ENCODE measurements around the gene HELZ2. TPM values are rescaled to one million over a fixed set of nuclear protein-coding genes. Genes with fewer than 3 reads are reported as not detected.

The HELZ2 gene
- total and polyA plus RNA-seq, 5 experiments from 2014 or later, result 3.1 to 24.4 (median 4.6) TPM

- DNase-seq (no peak), ATAC-seq (no peak)
- Mint-ChIP-seq H3K9me3 (no peaks in the 10 kb centered on the region), H3K4me1 (peaks cover 9 to 32% (median 28%) of the 10 kb centered on the region in 4 donors), H3K27me3 (no peaks in the 10 kb centered on the region), H3K4me3 (peak overlapping the region in 3 of 10 donors; percentile 55 to 79 (median 58)), H3K36me3 (peaks cover 0 to 2% (median 0%) of the 10 kb centered on the region in 3 donors), H3K27ac (peak overlapping the region in 1 of 10 donors; percentile 36)
- POLR2A ChIA-PET, result interaction anchor here (0.5 to 5.5 kb wide), 9 partner anchors 13 to 142 kb away, joined by 3 to 37 read pairs (median 4); partner anchors contain the start of genes FNDC11, PTK6 and SRMS
Observed at GRCh38 chr20:63566395-63567135, 7.5 kb downstream of the HELZ2 start.

- no peak overlapping the region for H3K4me3 Mint-ChIP-seq
- no peaks in the 10 kb centered on the region for H3K9me3 Mint-ChIP-seq
- H3K27ac Mint-ChIP-seq, result no peak overlapping the region
- no peaks in the 10 kb centered on the region for H3K27me3 Mint-ChIP-seq
- peaks cover 0 to 4% (median 0%) of the 10 kb centered on the region in 3 donors for H3K36me3 Mint-ChIP-seq
- POLR2A ChIA-PET, result interaction anchor here (0.5 to 5.5 kb wide), 4 partner anchors 12 to 76 kb away, joined by 3 to 37 read pairs (median 3); partner anchors contain the start of genes FNDC11 and SRMS
- DNase-seq (no peak), ATAC-seq (no peak)
- peaks cover 9 to 32% (median 28%) of the 10 kb centered on the region in 4 donors for H3K4me1 Mint-ChIP-seq
Observed at GRCh38 chr20:63565699-63566335, 8.2 kb downstream of the HELZ2 start.

GRCh38 chr20:63565021-63565698 is 8.9 kb downstream of the HELZ2 start:
- DNase-seq (no peak), ATAC-seq (no peak)
- Mint-ChIP-seq H3K27ac (no peak overlapping the region), H3K9me3 (no peaks in the 10 kb centered on the region), H3K4me1 (peaks cover 10 to 32% (median 28%) of the 10 kb centered on the region in 4 donors), H3K4me3 (no peak overlapping the region), H3K36me3 (peaks cover 0 to 8% (median 3%) of the 10 kb centered on the region in 3 donors), H3K27me3 (no peaks in the 10 kb centered on the region)
- POLR2A ChIA-PET, result interaction anchor here (0.5 to 5.5 kb wide), 3 partner anchors 11 to 76 kb away, joined by 3 to 37 read pairs (median 3); partner anchors contain the start of gene FNDC11

GRCh38 chr20:63564036-63564810 is 9.8 kb downstream of the HELZ2 start:
- ATAC-seq, result no peak
- Mint-ChIP-seq H3K36me3 (peaks cover 0 to 8% (median 3%) of the 10 kb centered on the region in 3 donors), H3K4me3 (no peak overlapping the region), H3K27ac (no peak overlapping the region), H3K27me3 (no peaks in the 10 kb centered on the region), H3K9me3 (no peaks in the 10 kb centered on the region), H3K4me1 (peaks cover 10 to 23% (median 21%) of the 10 kb centered on the region in 4 donors)
- DNase-seq, result no peak
- POLR2A ChIA-PET, result interaction anchor here (5.5 kb wide), 1 partner anchor 10 kb away, joined by 37 read pairs; the partner anchor contains the start of gene FNDC11

GRCh38 chr20:63563225-63563935 is 10.7 kb downstream of the HELZ2 start:
- Mint-ChIP-seq H3K4me3 (no peak overlapping the region), H3K4me1 (peaks cover 7 to 16% (median 14%) of the 10 kb centered on the region in 4 donors), H3K27ac (no peak overlapping the region), H3K27me3 (no peaks in the 10 kb centered on the region), H3K36me3 (peaks cover 0 to 10% (median 5%) of the 10 kb centered on the region in 3 donors), H3K9me3 (no peaks in the 10 kb centered on the region)
- ATAC-seq, result no peak
- POLR2A ChIA-PET, result interaction anchor here (1.3 kb wide), 1 partner anchor 24 kb away, joined by 3 read pairs; no protein-coding TSS in a partner anchor
- no peak for DNase-seq

- H3K4me1 Mint-ChIP-seq, result peaks cover 2 to 9% (median 7%) of the 10 kb centered on the region in 4 donors
- no peaks in the 10 kb centered on the region for H3K27me3 Mint-ChIP-seq
- no peak for ATAC-seq
- no peak for DNase-seq
- no peaks in the 10 kb centered on the region for H3K9me3 Mint-ChIP-seq
- H3K27ac Mint-ChIP-seq, result no peak overlapping the region
- peaks cover 0 to 10% (median 5%) of the 10 kb centered on the region in 3 donors for H3K36me3 Mint-ChIP-seq
- POLR2A ChIA-PET, result interaction anchor here (1.3 kb wide), 1 partner anchor 23 kb away, joined by 3 read pairs; no protein-coding TSS in a partner anchor
- H3K4me3 Mint-ChIP-seq, result no peak overlapping the region
Observed at GRCh38 chr20:63562461-63563224, 11.4 kb downstream of the HELZ2 start.

GRCh38 chr20:63561624-63562396 is 12.2 kb downstream of the HELZ2 start:
- Mint-ChIP-seq H3K36me3 (peaks cover 0 to 10% (median 5%) of the 10 kb centered on the region in 3 donors), H3K4me3 (no peak overlapping the region), H3K27ac (no peak overlapping the region), H3K9me3 (no peaks in the 10 kb centered on the region), H3K27me3 (no peaks in the 10 kb centered on the region), H3K4me1 (peaks cover under 1 to 5% (median 2%) of the 10 kb centered on the region in 4 donors)
- ATAC-seq (no peak), DNase-seq (no peak)
- POLR2A ChIA-PET, result interaction anchor here (0.9 kb wide), 1 partner anchor 77 kb away, joined by 3 read pairs; no protein-coding TSS in a partner anchor

- no peaks in the 10 kb centered on the region for H3K27me3 Mint-ChIP-seq
- H3K27ac Mint-ChIP-seq, result no peak overlapping the region
- H3K4me1 Mint-ChIP-seq, result peaks cover 0 to 5% (median 1%) of the 10 kb centered on the region in 4 donors
- peaks cover 0 to 10% (median 5%) of the 10 kb centered on the region in 3 donors for H3K36me3 Mint-ChIP-seq
- POLR2A ChIA-PET, result interaction anchor here (0.9 kb wide), 1 partner anchor 77 kb away, joined by 3 read pairs; no protein-coding TSS in a partner anchor
- no peaks in the 10 kb centered on the region for H3K9me3 Mint-ChIP-seq
- DNase-seq, result no peak
- no peak for ATAC-seq
- no peak overlapping the region for H3K4me3 Mint-ChIP-seq
Observed at GRCh38 chr20:63560856-63561609, 13.0 kb downstream of the HELZ2 start.

- POLR2A ChIA-PET, result no interaction called here
- Mint-ChIP-seq H3K4me3 (no peak overlapping the region), H3K27ac (no peak overlapping the region), H3K27me3 (no peaks in the 10 kb centered on the region), H3K4me1 (peaks cover 0 to 5% (median 1%) of the 10 kb centered on the region in 4 donors), H3K36me3 (peaks cover 0 to 10% (median 5%) of the 10 kb centered on the region in 3 donors), H3K9me3 (no peaks in the 10 kb centered on the region)
- DNase-seq (no peak), ATAC-seq (no peak)
Observed at GRCh38 chr20:63560333-63560805, 13.7 kb downstream of the HELZ2 start.
